Measurements from ENCODE around the gene BEND6. TPM values are rescaled to one million over a fixed set of nuclear protein-coding genes. Genes with fewer than 3 reads are reported as not detected.

BEND6 gene
- total RNA-seq, result 1 to 10 TPM in 2 of 10 donors, under 1 TPM in 8; 0.07 to 1.8 (median 0.51) TPM
- polyA plus RNA-seq, result under 1 TPM; 0.09 to 0.15 TPM
- long read RNA-seq, donor 1, partial matches to known transcripts, result 0 of 1 reads
- long read RNA-seq, donor 1, other reads (novel, unspliced or antisense), result 1 of 1 reads
- long read RNA-seq, donor 2, partial matches to known transcripts, result 2 of 3 reads
- long read RNA-seq, donor 2, other reads (novel, unspliced or antisense), result 1 of 3 reads
- long read RNA-seq, donor 3, result 0 reads

GRCh38 chr6:56954403-56955170 is at the start of gene BEND6:
Gene BEND6 (plus strand): TSS chr6:56955107. CDS start chr6:56981811, 26,704 bp downstream.
- TF ChIP-seq CTCF (IDR thresholded peaks at IDR 0.05), result no peak
- peak within 1 kb of the TSS; percentile 15 to 65 (median 58) for H3K4me3 ChIP-seq
- WGBS, 2 donors, result 0 to 1% methylated on average over 46 to 107 of the region's 107 CpGs
- H3K27me3 ChIP-seq, result peaks cover 0 to 48% (median 15%) of the 10 kb centered on the region in 7 donors
- H3K27ac ChIP-seq, result peak within 1 kb of the TSS in 3 of 10 donors; percentile 10 to 47 (median 17)
- intact Hi-C loops (cut with DNase I), result loop anchor here in 4 of 10 donors (5.0 to 10.0 kb wide), 3 partner anchors 50 to 363 kb away; partner anchors contain the start of gene PRIM2 (in 2 of the 4)
- DNase-seq (peak; percentile 13 to 28), ATAC-seq (peak; percentile 32 to 85 (median 63))
- H3K36me3 ChIP-seq, result no peaks in the 10 kb centered on the region
- H3K9me3 ChIP-seq, result no peaks in the 10 kb centered on the region
- peaks cover 0 to 27% (median 17%) of the 10 kb centered on the region in 9 donors for H3K4me1 ChIP-seq

GRCh38 chr6:56905378-56905777 is 49.5 kb upstream of the BEND6 start:
- Histone ChIP-seq H3K9me3 (no peaks in the 10 kb centered on the region), H3K4me3 (no peak overlapping the region), H3K4me1 (peaks cover 0 to 5% (median 0%) of the 10 kb centered on the region in 9 donors), H3K27me3 (no peaks in the 10 kb centered on the region), H3K27ac (no peak overlapping the region), H3K36me3 (no peaks in the 10 kb centered on the region)
- ATAC-seq (no peak), DNase-seq (no peak)
- 93 to 98% methylated on average over 3 of the region's 3 CpGs for WGBS, 2 donors
- intact Hi-C loops (cut with DNase I), result loop anchor here in 7 of 10 donors (2.0 to 10.0 kb wide), 5 partner anchors 49 to 417 kb away; partner anchors contain the start of genes BEND6 (in 2 of the 7), BAG2 (in 1 of the 7) and PRIM2 (in 1 of the 7)
- no peak for TF ChIP-seq CTCF (IDR thresholded peaks at IDR 0.05)

- Histone ChIP-seq H3K27me3 (no peaks in the 10 kb centered on the region), H3K4me3 (no peak overlapping the region), H3K36me3 (no peaks in the 10 kb centered on the region), H3K9me3 (no peaks in the 10 kb centered on the region), H3K27ac (no peak overlapping the region), H3K4me1 (peaks cover 0 to 8% (median 0%) of the 10 kb centered on the region in 9 donors)
- 66 to 74% methylated on average over 3 of the region's 3 CpGs for WGBS, 2 donors
- intact Hi-C loops (cut with DNase I), result loop anchor here in 6 of 10 donors (5.0 to 10.0 kb wide), 4 partner anchors 48 to 416 kb away; partner anchors contain the start of genes BEND6 (in 2 of the 6) and BAG2 (in 1 of the 6)
- ATAC-seq (no peak), DNase-seq (no peak)
- no peak for TF ChIP-seq CTCF (IDR thresholded peaks at IDR 0.05)
These were observed 48.2 kb upstream of the BEND6 start for GRCh38 chr6:56906752-56907151.

Data from heart right ventricle (tissue), 16 donors.